GM21390 (cell line): ENCODE data around the gene THSD4.

Source experiments
- ATAC-seq: cut with Tn5 transposase; IDR thresholded peaks from one replicate; pipeline ENCODE4 v1.9.1; 2021; ENCODE audit not compliant: unreplicated experiment

Gene THSD4

DNA sequence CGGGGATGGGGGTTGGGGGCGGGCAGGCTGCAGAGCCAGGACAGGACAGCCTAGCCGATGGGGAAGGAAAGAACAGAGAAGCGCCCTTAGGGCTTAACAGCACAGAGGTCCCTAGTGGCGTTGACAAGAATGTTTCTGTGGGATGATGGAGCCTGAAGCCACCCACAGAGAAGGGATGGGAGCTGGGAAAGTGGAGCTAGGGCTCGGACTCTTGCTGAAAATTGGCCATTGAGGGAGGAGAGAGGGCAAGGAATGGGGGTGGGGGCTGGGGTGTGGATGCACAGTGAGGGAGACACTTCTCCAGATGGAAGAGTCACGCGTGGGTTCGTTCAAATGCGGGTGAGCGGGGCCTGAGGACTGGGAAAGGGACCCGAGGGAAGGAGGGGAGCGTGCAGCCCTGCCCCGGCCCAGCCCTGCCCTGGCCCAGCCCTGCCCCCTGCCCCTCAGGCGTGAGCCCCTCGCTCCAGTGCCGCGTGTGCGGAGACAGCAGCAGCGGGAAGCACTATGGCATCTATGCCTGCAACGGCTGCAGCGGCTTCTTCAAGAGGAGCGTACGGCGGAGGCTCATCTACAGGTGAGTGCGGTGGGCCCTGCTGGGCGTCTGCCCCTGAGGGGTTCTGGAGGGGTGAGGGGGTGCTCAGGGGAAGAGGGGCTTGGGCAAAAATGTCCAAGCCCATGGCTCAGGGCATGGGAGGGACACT lies 695.9 kb downstream of the THSD4 start:
- no peak for ATAC-seq

DNA sequence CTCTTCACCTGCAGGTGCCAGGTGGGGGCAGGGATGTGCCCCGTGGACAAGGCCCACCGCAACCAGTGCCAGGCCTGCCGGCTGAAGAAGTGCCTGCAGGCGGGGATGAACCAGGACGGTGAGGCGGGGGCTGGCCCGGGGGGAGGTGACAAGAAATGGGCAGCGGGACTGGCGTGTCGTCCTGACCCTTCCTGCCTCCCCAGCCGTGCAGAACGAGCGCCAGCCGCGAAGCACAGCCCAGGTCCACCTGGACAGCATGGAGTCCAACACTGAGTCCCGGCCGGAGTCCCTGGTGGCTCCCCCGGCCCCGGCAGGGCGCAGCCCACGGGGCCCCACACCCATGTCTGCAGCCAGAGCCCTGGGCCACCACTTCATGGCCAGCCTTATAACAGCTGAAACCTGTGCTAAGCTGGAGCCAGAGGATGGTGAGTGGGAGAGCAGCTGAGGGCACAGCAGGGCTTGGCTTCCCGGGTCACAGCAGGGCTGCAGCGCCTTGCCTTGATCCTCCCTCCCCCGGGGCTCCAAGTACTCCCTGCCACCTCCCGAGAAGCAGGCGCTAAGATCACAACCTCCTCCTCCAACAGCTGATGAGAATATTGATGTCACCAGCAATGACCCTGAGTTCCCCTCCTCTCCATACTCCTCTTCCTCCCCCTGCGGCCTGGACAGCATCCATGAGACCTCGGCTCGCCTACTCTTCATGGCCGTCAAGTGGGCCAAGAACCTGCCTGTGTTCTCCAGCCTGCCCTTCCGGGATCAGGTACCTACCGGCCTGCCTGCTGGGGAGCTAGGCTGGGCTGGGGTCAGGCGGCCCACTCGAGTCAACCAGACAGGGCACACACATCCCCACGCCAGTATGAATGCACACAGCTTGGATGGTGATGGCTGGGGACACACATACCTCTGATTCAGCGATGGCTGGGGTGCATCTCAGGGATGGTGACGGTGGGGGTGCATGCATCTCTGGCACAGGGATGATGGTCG lies 696.8 kb downstream of the THSD4 start:
- no peak for ATAC-seq

DNA sequence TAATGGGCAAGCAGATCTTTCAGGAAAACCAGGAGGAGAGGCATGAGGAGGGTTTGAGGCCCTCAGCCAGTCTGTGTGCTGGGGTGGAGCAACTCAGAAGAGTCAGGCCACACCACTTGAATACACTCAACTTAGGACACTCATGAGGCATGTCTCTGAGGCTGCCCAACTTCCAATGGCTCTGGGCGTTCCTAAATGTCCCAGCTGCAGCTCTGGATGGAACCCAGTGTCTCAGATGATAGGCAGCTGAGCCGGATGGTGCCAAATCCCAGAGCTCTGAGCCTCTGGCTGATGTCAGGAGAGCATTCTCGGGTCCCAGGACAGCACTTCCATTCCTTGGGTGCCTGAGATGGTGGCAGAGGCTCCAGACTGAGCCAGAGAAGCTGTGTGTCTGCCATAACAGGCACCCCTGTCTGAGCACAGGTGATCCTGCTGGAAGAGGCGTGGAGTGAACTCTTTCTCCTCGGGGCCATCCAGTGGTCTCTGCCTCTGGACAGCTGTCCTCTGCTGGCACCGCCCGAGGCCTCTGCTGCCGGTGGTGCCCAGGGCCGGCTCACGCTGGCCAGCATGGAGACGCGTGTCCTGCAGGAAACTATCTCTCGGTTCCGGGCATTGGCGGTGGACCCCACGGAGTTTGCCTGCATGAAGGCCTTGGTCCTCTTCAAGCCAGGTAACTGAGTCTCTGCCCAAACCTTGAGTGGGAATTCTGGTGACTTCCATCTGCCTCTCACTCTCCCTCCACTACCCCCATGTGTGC lies 697.9 kb downstream of the THSD4 start:
- ATAC-seq: no peak

DNA sequence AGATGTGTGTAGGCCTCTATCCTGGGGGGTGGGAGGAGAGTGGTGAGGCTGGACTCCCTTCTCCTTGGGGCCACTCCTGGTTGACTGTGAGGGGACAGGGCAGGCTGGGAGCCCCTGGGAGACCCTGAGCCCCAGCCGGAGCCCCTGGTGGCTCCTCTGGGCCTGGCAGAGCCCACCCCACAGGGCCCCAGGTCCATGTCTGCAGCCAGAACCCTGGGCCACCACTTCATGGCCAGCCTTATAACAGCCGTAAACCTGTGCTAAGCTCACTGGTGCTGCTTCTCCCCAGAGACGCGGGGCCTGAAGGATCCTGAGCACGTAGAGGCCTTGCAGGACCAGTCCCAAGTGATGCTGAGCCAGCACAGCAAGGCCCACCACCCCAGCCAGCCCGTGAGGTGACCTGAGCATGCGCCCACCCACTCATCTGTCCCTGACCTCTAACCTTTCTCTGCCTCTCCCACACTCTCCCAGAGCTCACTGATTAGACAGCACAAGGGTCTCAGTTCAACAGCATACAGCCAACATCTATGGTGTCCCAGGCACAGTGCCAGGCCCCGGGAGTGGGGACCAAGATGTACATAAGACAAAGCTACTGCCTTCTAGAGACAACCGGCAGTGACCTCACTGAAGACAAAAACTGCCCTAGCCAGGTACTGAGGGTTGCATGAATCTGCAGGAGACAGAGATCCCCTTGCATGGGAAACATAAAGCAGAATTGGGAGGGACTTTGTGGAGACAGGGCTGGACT lies 698.6 kb downstream of the THSD4 start:
- ATAC-seq: no peak

DNA sequence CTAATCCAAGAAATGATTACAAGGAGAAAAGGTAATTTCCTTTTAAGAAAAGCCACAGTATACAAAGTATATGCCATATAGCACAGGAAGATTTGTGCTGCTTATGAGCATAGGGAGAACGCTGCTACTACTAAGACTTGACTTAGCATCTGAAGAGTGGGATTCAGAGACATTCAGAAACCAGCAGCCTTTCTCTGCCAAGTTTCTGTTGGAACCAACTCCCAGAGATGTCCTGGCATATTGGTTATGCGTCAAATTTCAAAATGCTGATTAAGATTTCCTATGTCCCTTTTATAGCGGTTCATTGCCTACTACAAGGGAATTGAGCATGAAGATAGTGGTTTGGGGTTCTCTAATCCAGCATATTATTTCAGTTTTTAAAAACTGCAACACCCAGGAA lies 700.0 kb downstream of the THSD4 start:
- no peak for ATAC-seq

DNA sequence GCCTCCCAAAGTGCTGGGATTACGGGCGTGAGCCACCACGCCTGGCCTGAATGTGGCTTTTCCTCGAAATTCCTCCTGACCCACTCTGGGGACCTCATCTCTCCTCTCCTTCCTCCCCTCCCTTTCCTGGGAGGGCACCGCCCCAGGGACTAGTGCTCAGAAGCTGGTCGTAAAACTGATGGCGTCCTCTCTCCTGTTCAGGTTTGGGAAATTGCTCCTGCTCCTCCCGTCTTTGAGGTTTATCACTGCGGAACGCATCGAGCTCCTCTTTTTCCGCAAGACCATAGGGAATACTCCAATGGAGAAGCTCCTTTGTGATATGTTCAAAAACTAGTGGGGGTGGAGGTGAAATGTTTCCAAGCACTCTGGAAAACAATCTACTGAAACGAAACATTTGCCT lies 702.1 kb downstream of the THSD4 start:
- ATAC-seq: no peak

DNA sequence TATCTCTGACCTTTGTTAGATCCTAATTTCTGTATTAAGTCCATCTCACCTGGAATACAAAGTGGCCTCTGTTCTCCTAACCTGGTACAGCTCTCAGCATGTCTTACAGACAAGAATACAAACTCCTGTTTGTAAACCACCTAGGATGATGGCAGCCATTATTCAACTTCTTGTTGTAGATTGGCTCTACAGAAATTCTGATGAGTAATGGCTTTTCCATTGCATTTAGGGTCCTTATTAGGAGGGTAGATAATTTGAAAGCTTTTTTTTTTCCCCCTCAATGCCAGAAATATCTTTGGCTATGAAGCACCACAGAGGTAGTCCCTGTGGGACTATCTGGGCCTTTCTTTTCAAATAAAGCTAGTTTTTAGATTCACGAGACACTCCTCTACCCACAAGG lies 704.9 kb downstream of the THSD4 start:
- ATAC-seq: no peak

DNA sequence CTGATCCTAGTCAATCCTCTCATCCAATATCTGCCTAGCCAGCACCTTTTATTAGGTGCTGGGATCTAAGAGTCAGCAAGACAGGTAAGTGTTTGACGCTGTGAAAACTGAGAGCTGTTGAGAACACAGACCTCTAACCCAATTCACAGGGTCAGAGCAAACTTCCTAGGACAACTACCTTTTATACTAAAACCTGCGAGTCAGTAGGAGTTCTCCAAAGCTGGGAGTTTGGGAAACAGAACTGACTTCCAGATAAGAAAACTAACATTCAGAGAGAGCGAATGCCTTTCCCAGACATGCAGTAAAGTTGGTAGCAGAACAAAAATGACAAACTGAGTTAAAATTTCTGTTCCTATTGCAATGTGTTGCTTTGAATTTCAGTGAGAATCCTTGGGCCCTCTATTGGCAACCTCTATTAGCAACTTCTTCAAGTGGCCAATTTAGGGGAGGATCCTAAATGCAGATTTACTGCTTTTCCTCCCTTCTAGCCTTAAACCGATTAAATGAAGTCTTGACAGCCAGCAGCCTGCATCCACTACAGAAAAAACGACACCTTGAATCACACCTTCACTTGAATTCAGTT lies 706.4 kb downstream of the THSD4 start:
- ATAC-seq: no peak

DNA sequence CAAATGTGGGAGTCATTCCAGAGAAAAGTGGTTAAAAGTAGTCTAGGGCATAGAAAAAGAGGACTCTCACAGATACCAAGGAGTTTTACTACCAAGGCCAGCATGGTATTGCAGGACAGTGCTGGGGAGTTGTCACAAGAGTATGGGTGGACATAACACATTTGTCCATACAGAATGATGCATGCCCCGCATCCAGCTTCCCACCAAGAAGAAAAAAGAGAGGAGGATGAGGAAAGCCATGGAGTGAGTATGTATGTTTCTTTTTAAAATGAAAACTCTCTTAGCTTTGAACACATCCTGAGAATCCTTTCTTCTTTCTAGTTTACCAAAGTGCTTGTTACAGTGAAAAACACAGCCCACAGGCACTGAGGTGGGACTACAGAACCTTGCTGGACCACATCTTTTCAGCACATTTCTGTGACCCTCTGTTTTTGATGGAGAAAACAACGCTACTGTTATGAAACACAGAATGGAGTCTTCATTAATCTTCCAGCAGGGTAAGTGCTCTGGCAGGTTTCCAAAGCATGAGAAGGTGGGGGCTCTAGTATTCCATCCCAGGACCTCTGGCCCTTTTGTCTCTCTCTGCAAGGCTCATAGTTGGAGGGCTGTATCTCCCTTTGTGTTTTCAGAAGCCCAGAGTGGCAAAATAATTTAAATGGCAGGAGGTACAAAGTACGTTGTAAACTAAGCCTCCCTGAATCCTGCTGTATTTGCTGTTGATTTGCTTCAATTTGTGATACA lies 707.8 kb downstream of the THSD4 start:
- no peak for ATAC-seq

DNA sequence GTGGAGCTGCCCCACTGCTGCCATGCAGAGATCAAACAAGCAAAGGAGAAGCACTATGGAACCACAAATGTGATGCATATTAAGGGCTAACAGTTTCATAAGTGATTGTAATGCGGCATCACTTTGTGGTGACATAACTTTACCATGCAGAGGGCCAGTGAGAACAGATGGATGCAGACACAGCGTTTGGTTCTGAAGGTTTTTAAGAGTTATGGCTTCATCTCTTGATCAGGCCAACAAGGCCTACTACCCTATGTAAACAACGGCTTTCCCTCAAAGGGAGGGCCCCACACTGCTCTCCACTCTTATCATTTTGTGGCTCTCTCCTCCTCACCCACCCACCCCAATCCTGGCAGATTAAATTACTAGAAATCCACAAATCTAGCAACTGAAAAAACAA lies 708.5 kb downstream of the THSD4 start:
- no peak for ATAC-seq

DNA sequence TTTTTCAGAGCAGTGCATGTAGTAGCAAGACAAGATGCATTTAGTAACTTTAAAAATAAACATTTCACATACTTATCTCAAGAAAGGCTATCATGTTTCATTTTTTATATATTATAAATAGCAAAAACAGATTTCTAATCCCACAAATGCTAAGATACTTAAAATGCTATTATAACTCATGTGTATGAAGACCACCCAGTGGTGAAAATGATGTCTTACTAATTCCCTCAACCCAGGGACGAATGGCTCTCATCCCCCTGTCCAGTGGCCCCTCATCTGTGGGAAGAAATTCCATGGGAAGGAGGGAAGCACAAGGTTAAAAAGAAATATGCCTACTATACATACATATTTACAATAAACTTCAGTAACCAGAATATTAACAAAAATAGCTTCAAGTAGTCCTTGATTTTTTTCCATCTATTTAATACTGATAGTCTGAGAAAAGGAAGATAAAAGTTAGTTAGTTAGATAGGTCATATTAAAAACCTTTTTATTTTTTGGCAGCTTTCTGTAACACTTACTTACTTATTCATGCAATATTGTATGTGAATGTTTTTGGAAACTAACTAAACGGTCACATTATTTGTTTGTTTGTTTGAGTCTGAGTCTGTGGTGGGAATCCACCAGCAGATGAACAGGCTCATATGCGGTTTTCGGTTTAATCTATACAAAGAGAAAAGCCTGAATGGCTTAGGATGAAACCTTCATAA lies 709.9 kb downstream of the THSD4 start:
- ATAC-seq: no peak

DNA sequence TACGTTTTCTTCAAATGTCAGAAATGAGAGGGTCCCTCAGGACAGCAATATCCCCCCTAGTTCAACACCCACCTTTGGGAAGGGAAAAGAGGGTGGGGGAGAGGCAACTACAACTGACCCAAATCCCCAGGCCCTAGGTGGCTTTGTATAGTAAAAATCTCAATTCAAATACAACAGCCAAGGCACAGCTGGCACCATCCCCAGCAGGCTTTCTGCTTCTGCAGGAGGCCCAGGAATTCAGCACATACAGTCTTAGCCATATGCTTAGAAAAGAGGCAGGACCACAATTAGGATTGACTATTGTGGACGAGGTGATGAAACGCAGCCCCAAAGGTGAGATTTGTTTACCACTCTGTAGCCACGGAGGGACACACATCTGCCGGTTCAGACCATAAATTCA lies 710.9 kb downstream of the THSD4 start:
- no peak for ATAC-seq

DNA sequence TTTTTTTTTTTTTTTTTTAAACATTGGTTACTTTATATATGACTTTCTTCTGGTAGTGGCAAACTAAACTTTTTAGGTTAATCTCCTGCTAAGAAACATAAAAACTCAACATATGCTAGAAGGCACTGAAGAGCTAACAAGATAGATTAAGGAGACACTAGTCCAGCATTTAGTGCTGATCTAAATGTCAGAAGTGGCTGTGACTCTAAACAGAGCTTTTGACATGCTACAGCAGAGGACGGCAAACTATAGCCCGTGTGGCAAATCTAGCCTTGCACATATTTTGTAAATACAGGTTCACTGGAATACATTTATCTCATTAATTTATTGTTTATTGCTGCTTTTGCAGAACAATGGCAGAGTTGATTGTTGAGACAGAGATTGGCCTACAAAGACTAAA lies 715.7 kb downstream of the THSD4 start:
- ATAC-seq: no peak
